ENCODE data around the gene LIPC. TPM values are rescaled to one million over a fixed set of nuclear protein-coding genes. Genes with fewer than 3 reads are reported as not detected.

LIPC gene
- total and polyA plus RNA-seq, 2 donors (not counting 1 experiment from before 2014, with no cell fraction given), result 0.82 to 4.0 TPM

GRCh38 chr15:58587486-58587885, 155.7 kb downstream of the LIPC start:
- no peaks in the 10 kb centered on the region for H3K9me3 ChIP-seq (ENCODE audit: control insufficient read depth, insufficient read depth, low read depth, low read length)
- DNase-seq (ENCODE audit: low read depth in 2 of 2), result peak in 1 of 2 donors; percentile 13
- H3K4me2 ChIP-seq (ENCODE audit: extremely low read depth, insufficient read depth, low read length), result no peak overlapping the region
- H3K27me3 ChIP-seq (ENCODE audit: control insufficient read depth, insufficient read depth, low read length), result no peaks in the 10 kb centered on the region
- H3K4me3 ChIP-seq (replicated peaks in 1 of 4; ENCODE audit: control extremely low read depth in 1 of 4, insufficient read depth in 1 of 4, low read depth in 3 of 4, low read length in 4 of 4), result no peak overlapping the region
- H2AFZ ChIP-seq (ENCODE audit: low read length), result no peak overlapping the region
- H3K36me3 ChIP-seq (ENCODE audit: control insufficient read depth, insufficient read depth, low read length), result no peaks in the 10 kb centered on the region
- no peaks in the 10 kb centered on the region for H4K20me1 ChIP-seq (ENCODE audit: control insufficient read depth, extremely low read depth, insufficient read depth, low read length)
- no peaks in the 10 kb centered on the region for H3K4me1 ChIP-seq (ENCODE audit: control insufficient read depth, extremely low read depth, insufficient read depth, low read length)
- no peaks in the 10 kb centered on the region for H3K79me2 ChIP-seq (ENCODE audit: control insufficient read depth, insufficient read depth, low read length)
- TF ChIP-seq CTCF (conservative IDR thresholded peaks at IDR 0.05 in 1 of 2, IDR thresholded peaks at IDR 0.05 in 1 of 2; ENCODE audit: low read depth in 1 of 2, low read length in 2 of 2), result no peak
- TF ChIP-seq EZH2 (IDR thresholded peaks at IDR 0.05; ENCODE audit: low read length, missing control alignments), result no peak
- H3K27ac ChIP-seq (ENCODE audit: insufficient read depth, low read length), result no peak overlapping the region
- H3K9ac ChIP-seq (ENCODE audit: insufficient read depth, low read length), result no peak overlapping the region

- Histone ChIP-seq H3K4me2 (ENCODE audit: extremely low read depth, insufficient read depth, low read length) (no peak overlapping the region), H3K79me2 (ENCODE audit: control insufficient read depth, insufficient read depth, low read length) (no peaks in the 10 kb centered on the region), H3K9ac (ENCODE audit: insufficient read depth, low read length) (no peak overlapping the region), H3K36me3 (ENCODE audit: control insufficient read depth, insufficient read depth, low read length) (no peaks in the 10 kb centered on the region), H3K27ac (ENCODE audit: insufficient read depth, low read length) (no peak overlapping the region), H3K4me1 (ENCODE audit: control insufficient read depth, extremely low read depth, insufficient read depth, low read length) (no peaks in the 10 kb centered on the region), H3K4me3 (replicated peaks in 1 of 4; ENCODE audit: control extremely low read depth in 1 of 4, insufficient read depth in 1 of 4, low read depth in 3 of 4, low read length in 4 of 4) (no peak overlapping the region), H3K9me3 (ENCODE audit: control insufficient read depth, insufficient read depth, low read depth, low read length) (no peaks in the 10 kb centered on the region), H3K27me3 (ENCODE audit: control insufficient read depth, insufficient read depth, low read length) (no peaks in the 10 kb centered on the region), H4K20me1 (ENCODE audit: control insufficient read depth, extremely low read depth, insufficient read depth, low read length) (no peaks in the 10 kb centered on the region), H2AFZ (ENCODE audit: low read length) (no peak overlapping the region)
- TF ChIP-seq EZH2 (IDR thresholded peaks at IDR 0.05; ENCODE audit: low read length, missing control alignments), result no peak
- TF ChIP-seq CTCF (conservative IDR thresholded peaks at IDR 0.05 in 1 of 2, IDR thresholded peaks at IDR 0.05 in 1 of 2; ENCODE audit: low read depth in 1 of 2, low read length in 2 of 2), result no peak
- no peak for DNase-seq (ENCODE audit: low read depth in 2 of 2)
Measured at GRCh38 chr15:58588096-58588495, 156.3 kb downstream of the LIPC start.

- Histone ChIP-seq H4K20me1 (ENCODE audit: control insufficient read depth, extremely low read depth, insufficient read depth, low read length) (no peaks in the 10 kb centered on the region), H3K4me3 (replicated peaks in 1 of 4; ENCODE audit: control extremely low read depth in 1 of 4, insufficient read depth in 1 of 4, low read depth in 3 of 4, low read length in 4 of 4) (no peak overlapping the region), H3K9ac (ENCODE audit: insufficient read depth, low read length) (no peak overlapping the region), H3K79me2 (ENCODE audit: control insufficient read depth, insufficient read depth, low read length) (no peaks in the 10 kb centered on the region), H3K9me3 (ENCODE audit: control insufficient read depth, insufficient read depth, low read depth, low read length) (no peaks in the 10 kb centered on the region), H3K4me1 (ENCODE audit: control insufficient read depth, extremely low read depth, insufficient read depth, low read length) (no peaks in the 10 kb centered on the region), H3K4me2 (ENCODE audit: extremely low read depth, insufficient read depth, low read length) (no peak overlapping the region), H2AFZ (ENCODE audit: low read length) (no peak overlapping the region), H3K36me3 (ENCODE audit: control insufficient read depth, insufficient read depth, low read length) (no peaks in the 10 kb centered on the region), H3K27me3 (ENCODE audit: control insufficient read depth, insufficient read depth, low read length) (no peaks in the 10 kb centered on the region), H3K27ac (ENCODE audit: insufficient read depth, low read length) (no peak overlapping the region)
- DNase-seq (ENCODE audit: low read depth in 2 of 2), result no peak
- TF ChIP-seq EZH2 (IDR thresholded peaks at IDR 0.05; ENCODE audit: low read length, missing control alignments) (no peak), CTCF (conservative IDR thresholded peaks at IDR 0.05 in 1 of 2, IDR thresholded peaks at IDR 0.05 in 1 of 2; ENCODE audit: low read depth in 1 of 2, low read length in 2 of 2) (no peak)
Measured at GRCh38 chr15:58589047-58589446, 157.3 kb downstream of the LIPC start.
